HUES6 (cell line): ENCODE data around the gene TOMM5.

Source experiments
- H3K27ac ChIP-seq: 2 replicates; pipeline ENCODE4 v1.7.0; 2013; ENCODE audit warnings: low read depth, mild to moderate bottlenecking, low read length, inconsistent platforms
- H3K27me3 ChIP-seq: 2 replicates; pipeline ENCODE4 v1.6.1; 2013; ENCODE audit warnings: low read length; ENCODE audit not compliant: control insufficient read depth, insufficient read depth
- H3K36me3 ChIP-seq: 2 replicates; pipeline ENCODE4 v1.6.1; 2013; ENCODE audit warnings: low read length; ENCODE audit not compliant: control insufficient read depth, insufficient read depth
- H3K4me1 ChIP-seq: 2 replicates; pipeline ENCODE4 v1.6.1; 2013; ENCODE audit warnings: low read length; ENCODE audit not compliant: control insufficient read depth, insufficient read depth
- H3K4me3 ChIP-seq: 2 replicates; pipeline ENCODE4 v1.5.1; 2013; ENCODE audit warnings: low read depth, low read length
- H3K9ac ChIP-seq: one replicate; pipeline ENCODE4 v1.6.1; 2013; ENCODE audit warnings: mild to moderate bottlenecking, low read length
- H3K9me3 ChIP-seq: 2 replicates; pipeline ENCODE4 v1.6.1; 2013; ENCODE audit warnings: low read depth, low read length; ENCODE audit not compliant: control insufficient read depth, insufficient read depth

The TOMM5 gene

GRCh38 chr9:37561682-37562081 lies 30.7 kb downstream of the TOMM5 start:
- no peak overlapping the region for H3K4me3 ChIP-seq
- peaks cover 24% of the 10 kb centered on the region for H3K9me3 ChIP-seq
- no peak overlapping the region for H3K9ac ChIP-seq
- H3K27ac ChIP-seq: no peak overlapping the region
- H3K36me3 ChIP-seq: peaks cover 9% of the 10 kb centered on the region
- H3K4me1 ChIP-seq: peaks cover 10% of the 10 kb centered on the region
- no peaks in the 10 kb centered on the region for H3K27me3 ChIP-seq

- no peaks in the 10 kb centered on the region for H3K27me3 ChIP-seq
- peaks cover 10% of the 10 kb centered on the region for H3K4me1 ChIP-seq
- H3K9ac ChIP-seq: no peak overlapping the region
- H3K27ac ChIP-seq: no peak overlapping the region
- peaks cover 4% of the 10 kb centered on the region; the same call in 1 of the 2 replicates for H3K36me3 ChIP-seq
- H3K9me3 ChIP-seq: peaks cover 16% of the 10 kb centered on the region
- H3K4me3 ChIP-seq: no peak overlapping the region
Observed at GRCh38 chr9:37559855-37560592, 32.4 kb downstream of the TOMM5 start.

GRCh38 chr9:37559125-37559524 lies 33.3 kb downstream of the TOMM5 start:
- Histone ChIP-seq H3K4me1 (peaks cover 10% of the 10 kb centered on the region), H3K9me3 (peaks cover 8% of the 10 kb centered on the region), H3K36me3 (peaks cover 4% of the 10 kb centered on the region; the same call in 1 of the 2 replicates), H3K27me3 (no peaks in the 10 kb centered on the region), H3K9ac (no peak overlapping the region), H3K4me3 (no peak overlapping the region), H3K27ac (no peak overlapping the region)

- H3K9me3 ChIP-seq: no peaks in the 10 kb centered on the region
- H3K27me3 ChIP-seq: no peaks in the 10 kb centered on the region
- no peak overlapping the region for H3K27ac ChIP-seq
- H3K36me3 ChIP-seq: no peaks in the 10 kb centered on the region
- H3K4me1 ChIP-seq: peaks cover 10% of the 10 kb centered on the region
- no peak overlapping the region for H3K9ac ChIP-seq
- no peak overlapping the region for H3K4me3 ChIP-seq
Observed at GRCh38 chr9:37555786-37556185, 36.6 kb downstream of the TOMM5 start.

- H3K9ac ChIP-seq: no peak overlapping the region
- H3K27ac ChIP-seq: no peak overlapping the region
- H3K4me3 ChIP-seq: no peak overlapping the region
- no peaks in the 10 kb centered on the region for H3K27me3 ChIP-seq
- no peaks in the 10 kb centered on the region for H3K9me3 ChIP-seq
- H3K36me3 ChIP-seq: no peaks in the 10 kb centered on the region
- peaks cover under 1% of the 10 kb centered on the region; the same call in 1 of the 2 replicates for H3K4me1 ChIP-seq
Observed at GRCh38 chr9:37554318-37554717, 38.1 kb downstream of the TOMM5 start.

- peaks cover 2% of the 10 kb centered on the region; the same call in 1 of the 2 replicates for H3K36me3 ChIP-seq
- H3K4me3 ChIP-seq: no peak overlapping the region
- H3K9ac ChIP-seq: no peak overlapping the region
- no peaks in the 10 kb centered on the region for H3K27me3 ChIP-seq
- H3K27ac ChIP-seq: no peak overlapping the region
- H3K4me1 ChIP-seq: no peaks in the 10 kb centered on the region
- no peaks in the 10 kb centered on the region for H3K9me3 ChIP-seq
Observed at GRCh38 chr9:37551888-37552287, 40.5 kb downstream of the TOMM5 start.

- no peaks in the 10 kb centered on the region for H3K27me3 ChIP-seq
- H3K4me1 ChIP-seq: no peaks in the 10 kb centered on the region
- no peak overlapping the region for H3K4me3 ChIP-seq
- no peak overlapping the region for H3K9ac ChIP-seq
- H3K36me3 ChIP-seq: peaks cover 2% of the 10 kb centered on the region; the same call in 1 of the 2 replicates
- H3K9me3 ChIP-seq: no peaks in the 10 kb centered on the region
- no peak overlapping the region for H3K27ac ChIP-seq
Observed at GRCh38 chr9:37551468-37551867, 40.9 kb downstream of the TOMM5 start.

- Histone ChIP-seq H3K27me3 (no peaks in the 10 kb centered on the region), H3K27ac (no peak overlapping the region), H3K4me1 (no peaks in the 10 kb centered on the region), H3K9me3 (no peaks in the 10 kb centered on the region), H3K36me3 (peaks cover 2% of the 10 kb centered on the region; the same call in 1 of the 2 replicates), H3K4me3 (no peak overlapping the region), H3K9ac (no peak overlapping the region)
Observed at GRCh38 chr9:37550781-37551180, 41.6 kb downstream of the TOMM5 start.

- Histone ChIP-seq H3K36me3 (peaks cover 2% of the 10 kb centered on the region; the same call in 1 of the 2 replicates), H3K27ac (no peak overlapping the region), H3K4me3 (no peak overlapping the region), H3K9ac (no peak overlapping the region), H3K27me3 (no peaks in the 10 kb centered on the region), H3K9me3 (no peaks in the 10 kb centered on the region), H3K4me1 (no peaks in the 10 kb centered on the region)
Observed at GRCh38 chr9:37549527-37549926, 42.9 kb downstream of the TOMM5 start.

GRCh38 chr9:37547328-37547878 lies 45.0 kb downstream of the TOMM5 start:
- no peaks in the 10 kb centered on the region for H3K27me3 ChIP-seq
- no peak overlapping the region for H3K4me3 ChIP-seq
- H3K4me1 ChIP-seq: no peaks in the 10 kb centered on the region
- H3K36me3 ChIP-seq: peaks cover 2% of the 10 kb centered on the region; the same call in 1 of the 2 replicates
- H3K9me3 ChIP-seq: no peaks in the 10 kb centered on the region
- no peak overlapping the region for H3K27ac ChIP-seq
- no peak overlapping the region for H3K9ac ChIP-seq

- Histone ChIP-seq H3K4me1 (no peaks in the 10 kb centered on the region), H3K9me3 (no peaks in the 10 kb centered on the region), H3K4me3 (no peak overlapping the region), H3K9ac (no peak overlapping the region), H3K36me3 (peaks cover 25% of the 10 kb centered on the region), H3K27me3 (no peaks in the 10 kb centered on the region), H3K27ac (no peak overlapping the region)
Observed at GRCh38 chr9:37543468-37543867, 48.9 kb downstream of the TOMM5 start.
